ENCODE results near the gene WDR4.

WDR4 gene

GRCh38 chr21:42862774-42863503 lies 16.4 kb downstream of the WDR4 start:
- DNase-seq (ENCODE audit: low read depth), result no peak
- no peak for TF ChIP-seq CTCF (conservative IDR thresholded peaks at IDR 0.05; ENCODE audit: low read length)

GRCh38 chr21:42861848-42862400 lies 17.4 kb downstream of the WDR4 start:
- no peak for DNase-seq (ENCODE audit: low read depth)
- H3K4me3 ChIP-seq (ENCODE audit: low read length), result no peak overlapping the region
- TF ChIP-seq CTCF (conservative IDR thresholded peaks at IDR 0.05; ENCODE audit: low read length), result no peak

More at GRCh38 chr21:42862774-42863503, 16.4 kb downstream of the WDR4 start:
- H3K4me3 ChIP-seq (ENCODE audit: low read length), result no peak overlapping the region

- no peak for DNase-seq (ENCODE audit: low read depth)
- no peak for TF ChIP-seq CTCF (conservative IDR thresholded peaks at IDR 0.05; ENCODE audit: low read length)
- H3K4me3 ChIP-seq (ENCODE audit: low read length), result no peak overlapping the region
Observed at GRCh38 chr21:42861311-42861847, 18.0 kb downstream of the WDR4 start.

- H3K4me3 ChIP-seq (ENCODE audit: low read length), result no peak overlapping the region
- no peak for TF ChIP-seq CTCF (conservative IDR thresholded peaks at IDR 0.05; ENCODE audit: low read length)
- no peak for DNase-seq (ENCODE audit: low read depth)
Observed at GRCh38 chr21:42860345-42860744, 19.0 kb downstream of the WDR4 start.

GRCh38 chr21:42859891-42860230 lies 19.5 kb downstream of the WDR4 start:
- DNase-seq (ENCODE audit: low read depth), result no peak
- TF ChIP-seq CTCF (conservative IDR thresholded peaks at IDR 0.05; ENCODE audit: low read length), result no peak

GRCh38 chr21:42858957-42859890 lies 20.1 kb downstream of the WDR4 start:
- DNase-seq (ENCODE audit: low read depth), result no peak
- H3K4me3 ChIP-seq (ENCODE audit: low read length), result no peak overlapping the region
- no peak for TF ChIP-seq CTCF (conservative IDR thresholded peaks at IDR 0.05; ENCODE audit: low read length)

More at GRCh38 chr21:42859891-42860230, 19.5 kb downstream of the WDR4 start:
- no peak overlapping the region for H3K4me3 ChIP-seq (ENCODE audit: low read length)
